ENCODE data around the gene TSHR.
"Not testable (repeated sequence)": the region's sequence is repeated elsewhere in the genome, so short reads cannot be mapped to it uniquely, and the experiment has no call there.

The TSHR gene

DNA sequence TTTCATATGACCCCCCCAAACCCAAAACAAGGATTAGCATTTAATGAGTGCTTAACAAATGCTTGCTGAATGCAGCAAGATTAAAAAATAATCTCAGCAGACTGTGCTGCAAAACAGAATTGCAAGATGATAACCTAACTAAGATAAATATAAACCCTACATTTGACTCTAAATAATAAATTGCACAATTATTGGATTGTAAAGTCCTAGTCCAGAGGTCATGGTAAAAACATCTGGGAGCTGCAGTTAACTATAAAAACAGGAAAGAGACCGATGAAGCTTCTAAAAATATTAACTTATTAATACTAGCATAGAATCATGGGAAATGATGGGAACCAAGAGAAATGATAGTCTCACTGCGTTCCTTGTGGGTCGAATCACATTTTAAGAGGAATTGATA lies 37.2 kb downstream of the TSHR start:
- DNase-seq (ENCODE audit: low read depth in 4 of 4, low spot score in 1 of 4): no peak

DNA sequence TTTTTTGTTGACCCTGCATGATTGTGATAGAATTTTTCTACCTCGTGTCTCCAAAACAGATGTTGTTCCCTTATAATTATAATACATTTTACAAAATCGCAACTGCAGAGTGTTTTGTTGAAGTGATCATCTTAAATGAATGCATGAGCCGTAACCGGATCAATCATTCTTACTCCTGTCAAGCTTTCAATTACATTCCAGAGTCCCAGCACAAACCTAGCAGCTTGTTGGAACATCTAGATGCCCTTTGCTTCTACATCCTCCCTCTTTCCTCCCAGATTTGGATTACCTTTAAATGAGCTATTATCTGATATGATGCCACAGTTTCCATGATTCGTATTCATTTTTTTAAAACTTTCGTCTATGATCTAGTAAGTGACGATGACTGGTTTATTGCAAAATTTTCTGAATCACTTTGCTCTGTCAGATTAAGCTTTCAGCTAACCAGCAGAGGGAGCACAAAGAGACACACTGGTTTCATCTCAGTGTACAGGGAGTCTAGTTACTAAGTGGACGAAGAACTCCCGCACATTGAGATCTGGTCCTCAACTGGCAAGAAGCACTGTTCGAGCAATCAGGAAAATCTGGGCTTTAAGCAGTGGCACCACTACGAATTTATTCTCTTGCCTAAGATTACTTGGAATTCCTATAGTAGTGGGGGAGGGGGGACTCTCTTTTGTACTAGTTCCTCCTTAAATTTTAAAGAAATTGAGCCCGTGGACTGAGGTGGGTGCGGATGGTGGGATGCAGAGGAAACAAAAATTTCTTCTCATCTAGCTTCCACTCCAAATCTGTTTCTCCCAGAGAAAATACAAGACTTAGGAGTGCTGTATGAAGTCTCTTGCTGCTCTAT lies 40.9 kb downstream of the TSHR start:
- DNase-seq (ENCODE audit: low read depth in 4 of 4, low spot score in 1 of 4): no peak

DNA sequence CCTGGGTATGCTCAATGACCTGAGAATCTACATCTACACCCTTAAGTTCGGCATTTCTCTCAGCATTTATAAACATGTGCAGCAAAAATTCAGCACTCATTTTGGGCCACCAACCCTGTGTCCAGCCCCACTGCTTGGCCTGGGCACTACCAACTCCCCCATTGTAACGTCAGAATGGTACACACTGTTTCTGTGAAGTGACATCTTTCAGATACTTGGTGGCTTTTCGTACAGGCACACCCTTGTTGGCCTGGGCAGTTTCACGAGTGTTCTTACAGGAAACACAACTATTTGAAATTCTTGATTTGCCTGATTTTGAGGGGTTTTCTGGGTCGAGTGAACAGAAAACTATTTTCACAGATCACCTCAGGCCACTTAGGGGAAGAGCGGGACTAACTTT lies 46.0 kb downstream of the TSHR start:
- no peak for DNase-seq (ENCODE audit: low read depth in 4 of 4, low spot score in 1 of 4)

DNA sequence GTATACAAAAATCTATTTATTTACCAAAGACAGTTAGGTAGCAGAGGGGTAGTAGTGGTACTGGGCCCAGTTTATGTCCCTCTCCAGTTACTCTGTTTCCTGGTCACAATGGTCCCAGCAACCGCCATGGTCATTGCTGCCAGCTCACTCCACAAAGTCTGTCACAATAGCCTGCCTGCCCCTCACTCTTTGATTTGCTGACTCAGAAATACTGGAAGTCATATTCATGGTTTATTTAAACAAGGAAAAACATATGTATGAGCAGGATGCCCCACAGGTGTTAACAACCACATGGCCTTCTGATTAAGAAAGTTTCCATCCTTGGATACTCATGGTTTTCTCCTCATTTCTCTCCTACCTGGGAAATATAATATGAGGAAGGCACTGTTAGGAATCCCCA lies 49.2 kb downstream of the TSHR start:
- DNase-seq (ENCODE audit: low read depth in 4 of 4, low spot score in 1 of 4): no peak

DNA sequence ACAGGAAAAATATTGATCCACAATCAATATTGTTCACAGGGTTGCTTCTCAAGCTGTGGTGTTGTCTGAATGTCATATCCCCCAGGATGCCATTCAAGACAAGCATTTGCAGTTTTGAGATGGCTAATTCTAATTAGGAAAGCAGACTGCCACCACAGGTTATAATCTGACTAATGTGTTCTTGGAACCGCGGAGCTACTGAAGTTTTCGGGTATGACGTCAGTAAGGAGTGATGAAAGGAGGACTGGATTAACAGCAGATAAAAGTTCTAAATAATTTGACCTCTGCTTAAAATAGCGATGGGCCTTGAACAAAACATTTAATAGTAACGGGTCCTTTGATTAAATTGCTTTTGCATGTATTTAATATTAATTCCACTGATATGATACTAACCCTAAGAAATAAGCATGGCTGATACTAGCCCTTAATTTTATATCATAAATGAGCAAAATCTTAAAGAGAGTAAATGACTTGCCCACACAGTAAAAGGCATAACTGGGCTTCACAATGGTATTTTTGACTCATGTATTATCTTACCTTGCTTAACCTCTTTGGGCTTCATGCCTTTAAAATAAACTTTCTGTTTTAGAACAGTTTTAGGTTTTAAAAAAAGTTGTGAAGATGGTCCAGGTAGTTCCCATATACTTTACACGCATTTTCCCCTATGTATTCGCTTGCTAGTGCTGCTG lies 50.3 kb downstream of the TSHR start:
- DNase-seq (ENCODE audit: low read depth in 4 of 4, low spot score in 1 of 4): no peak

DNA sequence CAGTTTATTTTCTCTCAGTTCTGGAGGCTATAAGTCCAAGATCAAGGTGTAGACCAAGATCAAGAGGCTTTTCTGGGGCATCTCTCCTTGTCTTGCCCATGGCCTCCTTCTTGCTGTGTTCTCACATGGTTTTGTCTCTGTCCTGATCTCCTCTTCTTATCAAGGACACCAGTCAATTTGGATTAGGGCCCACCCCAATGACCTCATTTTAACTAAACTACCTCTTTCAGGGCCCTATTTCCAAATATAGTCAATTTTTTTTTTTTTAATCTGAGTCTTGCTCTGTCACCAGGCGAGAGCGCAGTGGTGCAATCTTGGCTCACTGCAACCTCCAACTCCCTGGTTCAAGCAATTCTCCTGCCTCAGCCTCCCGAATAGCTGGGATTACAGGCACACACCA lies 50.8 kb downstream of the TSHR start:
- DNase-seq (ENCODE audit: low read depth in 4 of 4, low spot score in 1 of 4): no peak

DNA sequence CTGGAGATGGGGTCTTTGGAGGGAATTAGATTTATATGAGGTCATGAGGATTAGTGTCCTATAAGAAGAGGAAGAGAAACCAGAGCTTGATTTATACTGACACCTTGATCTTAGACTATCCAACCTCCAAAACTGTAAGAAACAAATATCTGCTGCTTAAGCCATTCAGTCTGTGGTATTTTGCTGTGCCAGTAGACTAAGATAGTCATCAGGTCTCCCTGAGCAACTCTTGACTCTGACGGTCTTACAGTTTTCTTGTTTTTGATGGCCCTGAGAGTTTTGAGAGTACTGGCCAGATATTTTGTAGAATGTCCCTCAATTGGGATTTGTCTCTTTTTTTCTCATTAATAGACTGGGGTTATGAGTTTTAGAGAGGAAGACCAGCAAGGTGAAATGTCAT lies 51.7 kb downstream of the TSHR start:
- no peak for DNase-seq (ENCODE audit: low read depth in 4 of 4, low spot score in 1 of 4)

DNA sequence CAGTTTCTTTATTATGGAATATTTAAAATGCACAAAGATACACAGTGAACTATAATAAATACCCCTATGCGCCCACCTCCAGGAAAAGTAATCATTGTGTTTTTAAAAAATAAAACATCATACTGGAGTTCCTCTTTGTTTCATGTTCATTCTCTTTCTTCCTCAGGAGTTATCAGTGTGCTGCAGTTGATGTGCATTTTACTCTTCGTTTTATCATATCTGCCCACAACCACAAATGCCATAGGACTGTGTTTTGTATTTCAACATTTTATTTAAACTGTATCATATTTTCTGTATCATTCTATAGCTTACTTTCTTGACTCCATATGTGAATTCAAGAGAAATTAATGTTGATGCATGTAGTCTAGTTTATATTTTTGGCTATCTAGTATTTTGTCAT lies 53.9 kb downstream of the TSHR start:
- no peak for DNase-seq (ENCODE audit: low read depth in 4 of 4, low spot score in 1 of 4)

DNA sequence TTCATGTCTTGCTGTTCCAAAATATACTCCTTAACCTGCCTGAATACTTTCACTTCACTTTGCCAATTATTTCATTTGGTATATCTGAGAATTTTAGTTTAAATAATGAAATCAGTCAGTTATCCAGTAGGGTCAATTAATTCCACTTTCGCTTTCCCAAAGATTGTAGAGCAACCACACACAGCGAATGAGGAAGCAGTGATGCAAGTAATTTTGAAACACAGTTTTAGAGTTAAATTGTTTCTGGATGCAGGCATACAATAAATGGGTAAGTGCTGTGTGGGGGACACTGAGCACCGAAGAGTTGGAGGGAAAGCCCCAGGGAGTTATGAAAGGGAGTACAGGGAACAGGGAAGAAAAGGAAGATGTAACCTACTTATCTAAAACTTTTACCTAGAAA lies 62.8 kb downstream of the TSHR start:
- DNase-seq (ENCODE audit: low read depth in 4 of 4, low spot score in 1 of 4): no peak

DNA sequence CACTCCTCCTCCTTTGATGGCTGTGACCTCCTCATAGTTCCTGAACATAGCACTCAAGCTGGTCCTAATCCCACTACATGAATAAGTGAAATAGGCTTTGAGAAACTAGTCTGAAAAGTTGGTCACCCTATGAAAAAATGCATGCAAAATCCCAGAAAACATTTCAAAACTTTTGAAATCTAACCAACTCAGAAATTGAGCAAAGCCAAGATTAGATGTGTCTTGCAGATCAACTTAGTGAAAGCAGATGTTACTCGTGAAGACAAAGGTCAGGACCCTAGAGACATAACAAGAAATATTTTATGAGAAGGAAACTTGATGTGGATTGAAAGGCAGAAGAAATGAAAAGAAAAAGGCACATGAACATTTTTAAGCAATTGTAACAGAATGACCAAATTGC lies 63.3 kb downstream of the TSHR start:
- DNase-seq (ENCODE audit: low read depth in 4 of 4, low spot score in 1 of 4): no peak

DNA sequence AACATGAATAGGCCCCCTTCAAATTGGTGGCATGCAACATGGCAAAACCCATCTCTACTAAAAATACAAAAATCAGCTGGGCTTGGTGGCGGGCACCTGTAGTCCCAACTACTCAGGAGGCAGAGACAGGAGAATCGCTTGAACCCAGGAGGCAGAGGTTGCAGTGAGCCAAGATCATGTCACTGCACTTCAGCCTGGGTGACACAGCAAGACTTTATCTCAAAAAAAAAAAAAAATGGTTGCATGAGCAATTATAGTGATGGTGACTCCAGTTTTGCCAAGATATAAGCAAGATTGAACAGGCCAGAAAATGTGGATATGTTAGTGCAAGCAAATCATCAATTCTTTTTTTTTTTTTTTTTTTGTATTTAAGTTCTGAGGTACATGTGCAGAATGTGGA lies 63.7 kb downstream of the TSHR start:
- not testable (repeated sequence) for DNase-seq (ENCODE audit: low read depth in 4 of 4, low spot score in 1 of 4)

DNA sequence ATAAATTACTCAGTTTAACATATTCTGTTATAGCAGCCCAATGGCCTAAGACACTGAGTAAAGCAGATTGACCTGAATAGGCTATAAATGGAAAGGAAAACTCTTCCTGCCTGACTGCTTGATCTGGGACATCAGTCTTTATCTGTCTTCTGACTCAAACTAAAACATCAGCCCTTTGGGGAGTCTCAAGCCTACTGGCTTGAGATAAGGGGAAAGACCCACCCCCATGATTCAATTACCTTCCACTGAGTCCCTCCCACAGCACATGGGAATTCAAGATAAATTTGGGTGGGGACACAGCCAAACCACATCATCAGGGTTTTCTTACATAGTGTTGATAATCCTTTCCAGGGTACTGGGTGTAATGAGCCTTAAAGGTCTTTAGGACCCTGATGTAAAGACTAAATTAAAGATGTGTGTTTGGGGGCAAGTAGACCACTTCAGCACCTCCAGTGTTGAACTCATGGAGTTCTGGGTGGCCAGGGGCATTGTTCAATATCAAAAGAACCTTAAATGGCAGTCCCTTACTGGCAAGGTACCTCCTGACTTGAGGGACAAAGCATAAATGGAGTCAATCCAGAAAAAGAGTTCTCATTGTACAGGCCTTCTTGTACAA lies 67.8 kb downstream of the TSHR start:
- DNase-seq (ENCODE audit: low read depth in 4 of 4, low spot score in 1 of 4): no peak

DNA sequence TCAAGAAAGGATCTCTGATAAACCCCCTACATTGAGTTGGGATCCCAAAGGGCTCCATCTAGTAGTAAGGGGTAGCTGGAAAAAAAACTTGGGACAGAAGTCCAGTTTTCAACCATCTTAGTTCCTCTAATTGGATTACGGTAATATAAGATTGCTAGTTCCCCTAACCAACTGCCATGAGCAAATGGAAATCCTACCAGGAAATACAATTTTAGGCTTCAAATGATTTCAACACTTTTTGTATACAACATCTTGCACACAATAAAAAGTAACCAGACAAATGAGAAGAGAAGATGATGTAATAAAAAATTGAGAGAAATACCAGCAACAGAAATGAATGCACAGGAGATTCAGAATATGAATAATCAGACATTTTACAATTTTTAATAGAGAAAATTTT lies 73.0 kb downstream of the TSHR start:
- DNase-seq (ENCODE audit: low read depth in 4 of 4, low spot score in 1 of 4): no peak

DNA sequence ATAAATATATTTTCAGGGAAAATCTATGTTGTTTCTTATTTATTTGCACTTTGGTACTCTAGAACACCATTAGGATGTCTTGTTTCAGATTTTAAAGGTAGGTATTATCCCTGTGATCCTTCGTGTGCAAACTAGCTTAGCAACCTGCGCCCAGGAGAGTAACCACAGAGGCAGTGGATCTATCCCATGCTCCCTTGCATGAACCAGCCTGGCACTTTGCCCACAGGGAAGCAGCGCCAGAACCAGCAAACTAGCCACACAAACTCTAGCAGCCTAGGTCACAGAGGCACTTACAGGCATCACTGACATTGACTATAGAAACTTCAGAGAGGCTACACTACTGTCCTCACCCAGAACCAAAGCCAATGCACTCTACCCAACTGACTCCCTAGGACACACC lies 76.1 kb downstream of the TSHR start:
- DNase-seq (ENCODE audit: low read depth in 4 of 4, low spot score in 1 of 4): no peak

DNA sequence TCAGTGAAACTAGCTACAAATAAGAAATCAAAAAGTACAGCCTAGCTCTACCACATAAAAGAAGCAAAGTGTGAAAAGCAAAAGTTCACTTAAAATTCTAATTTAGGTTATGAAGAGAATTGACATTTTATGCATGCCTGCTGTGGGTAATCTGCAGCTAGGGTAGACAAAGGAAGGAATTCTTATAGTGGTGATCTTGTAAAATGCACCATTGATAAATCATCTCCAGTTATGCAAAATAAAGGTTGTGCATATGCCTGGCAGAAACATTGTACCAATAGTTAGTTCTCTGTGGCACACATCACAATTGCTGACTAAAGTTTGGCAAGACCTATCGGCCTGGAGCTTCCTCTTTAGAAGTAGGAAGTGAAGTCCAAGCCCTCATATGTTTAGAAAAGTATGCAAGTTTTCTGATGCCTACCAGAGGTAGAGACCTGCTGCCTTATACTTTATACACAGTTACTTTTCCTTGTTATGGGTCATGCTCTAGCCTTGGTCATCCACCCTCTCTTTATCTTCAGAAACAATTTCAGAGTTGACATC lies 78.3 kb downstream of the TSHR start:
- no peak for DNase-seq (ENCODE audit: low read depth in 4 of 4, low spot score in 1 of 4)

DNA sequence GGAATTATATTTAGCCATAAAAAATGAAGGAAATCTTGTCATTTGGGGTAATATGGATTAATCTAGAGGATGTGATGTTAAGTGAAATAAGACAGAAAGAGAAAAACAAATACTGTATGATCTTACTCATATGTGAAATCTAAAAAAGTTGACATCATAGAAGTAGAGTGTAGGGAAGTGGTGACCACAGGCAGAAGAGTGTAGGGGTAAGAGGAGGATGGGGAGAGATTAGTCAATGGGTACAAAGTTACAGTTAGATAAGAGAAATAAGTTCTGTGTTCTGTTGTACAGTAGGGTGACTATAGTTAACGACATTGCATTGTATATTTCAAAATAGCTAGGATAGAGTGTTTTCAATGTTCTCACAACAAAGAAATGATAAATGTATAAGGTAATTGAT lies 87.0 kb downstream of the TSHR start:
- DNase-seq (ENCODE audit: low read depth in 4 of 4, low spot score in 1 of 4): no peak

DNA sequence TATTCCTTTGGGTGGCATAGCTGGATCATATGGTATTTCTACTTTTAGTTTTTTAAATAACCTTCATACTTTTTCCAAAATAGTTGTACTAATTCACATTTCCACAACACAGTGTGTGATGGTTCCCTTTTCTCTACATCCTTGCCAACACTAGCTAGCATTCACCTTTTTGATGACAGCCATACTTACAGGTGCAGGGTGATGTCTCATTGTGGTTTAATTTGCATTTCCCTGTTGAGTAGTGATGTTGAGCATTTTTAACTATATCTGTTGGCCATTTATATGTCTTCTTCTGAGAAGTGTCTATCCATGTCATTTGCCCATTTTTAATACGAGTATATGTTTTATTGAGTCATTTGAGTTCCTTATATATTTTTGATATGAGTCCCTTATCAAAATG lies 96.1 kb downstream of the TSHR start:
- DNase-seq (ENCODE audit: low read depth in 4 of 4, low spot score in 1 of 4): no peak

DNA sequence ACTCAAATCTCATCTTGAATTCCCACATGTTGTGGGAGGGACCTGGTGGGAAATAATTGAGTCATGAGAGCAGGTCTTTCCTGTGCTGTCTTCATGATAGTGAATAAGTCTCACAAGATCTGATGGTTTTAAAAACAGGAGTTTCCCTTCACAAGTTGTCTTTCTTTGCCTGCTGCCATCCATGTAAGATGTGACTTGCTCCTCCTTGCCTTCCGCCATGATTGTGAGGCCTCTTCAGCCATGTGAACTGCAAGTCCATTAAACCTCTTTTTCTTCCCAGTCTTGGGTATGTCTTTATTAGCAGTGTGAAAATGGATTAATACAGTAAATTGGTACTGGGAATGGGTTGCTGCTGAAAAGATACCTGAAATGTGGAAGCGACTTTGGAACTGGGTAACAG lies 98.6 kb downstream of the TSHR start:
- DNase-seq (ENCODE audit: low read depth in 4 of 4, low spot score in 1 of 4): not testable (repeated sequence)

DNA sequence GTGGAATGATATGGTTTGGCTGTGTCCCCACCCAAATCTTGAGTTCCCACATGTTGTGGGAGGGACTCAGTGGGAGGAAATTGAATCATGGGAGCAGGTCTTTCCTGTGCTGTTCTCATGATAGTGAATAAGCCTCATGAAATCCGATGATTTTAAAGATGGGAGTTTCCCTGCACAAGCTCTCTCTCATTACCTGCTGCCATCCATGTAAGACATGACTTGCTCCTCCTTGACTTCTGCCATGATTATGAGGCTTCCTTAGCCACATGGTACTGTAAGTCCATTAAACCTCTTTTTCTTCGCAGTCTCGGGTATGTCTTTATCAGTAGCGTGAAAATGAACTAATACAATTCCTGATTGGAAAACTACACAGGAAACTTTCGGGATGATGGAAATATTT lies 100.5 kb downstream of the TSHR start:
- no peak for DNase-seq (ENCODE audit: low read depth in 4 of 4, low spot score in 1 of 4)

DNA sequence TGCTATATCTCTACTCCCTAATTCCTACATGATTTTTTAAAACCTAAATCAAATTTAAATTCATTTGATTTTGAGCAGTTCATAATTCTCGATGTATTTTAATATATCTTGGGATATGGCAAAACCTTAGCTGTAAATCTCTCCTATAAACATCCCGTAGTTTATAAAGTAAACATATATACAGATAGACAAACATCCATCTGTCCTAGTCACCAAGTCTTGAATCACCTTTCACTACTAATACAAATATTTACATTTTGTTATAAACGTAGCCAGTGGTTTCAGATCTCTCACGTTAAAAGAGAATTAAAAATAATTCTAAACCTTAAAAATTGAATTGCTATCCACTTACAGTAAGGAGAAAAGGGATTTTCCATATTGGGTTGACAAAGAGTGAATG lies 107.0 kb downstream of the TSHR start:
- DNase-seq (ENCODE audit: low read depth in 4 of 4, low spot score in 1 of 4): no peak

DNA sequence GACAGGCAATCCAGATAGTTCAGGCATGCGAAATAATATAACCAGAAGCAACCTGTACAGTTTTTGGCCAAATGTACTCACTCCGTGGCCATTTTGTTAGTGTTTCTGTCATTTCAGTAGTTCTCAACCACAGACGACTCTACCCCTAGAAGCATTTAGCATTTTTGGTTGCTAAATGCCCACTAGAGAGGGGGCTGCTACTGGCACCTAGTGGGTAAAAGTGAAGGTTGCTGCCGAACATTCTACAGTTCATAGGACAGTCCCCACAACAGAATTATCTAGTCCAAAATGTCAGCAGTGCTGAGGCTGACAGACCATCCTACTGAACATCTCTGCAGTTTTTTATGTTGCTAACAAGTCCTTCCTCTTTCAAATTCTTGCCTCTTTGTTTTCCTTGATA lies 107.4 kb downstream of the TSHR start:
- no peak for DNase-seq (ENCODE audit: low read depth in 4 of 4, low spot score in 1 of 4)

DNA sequence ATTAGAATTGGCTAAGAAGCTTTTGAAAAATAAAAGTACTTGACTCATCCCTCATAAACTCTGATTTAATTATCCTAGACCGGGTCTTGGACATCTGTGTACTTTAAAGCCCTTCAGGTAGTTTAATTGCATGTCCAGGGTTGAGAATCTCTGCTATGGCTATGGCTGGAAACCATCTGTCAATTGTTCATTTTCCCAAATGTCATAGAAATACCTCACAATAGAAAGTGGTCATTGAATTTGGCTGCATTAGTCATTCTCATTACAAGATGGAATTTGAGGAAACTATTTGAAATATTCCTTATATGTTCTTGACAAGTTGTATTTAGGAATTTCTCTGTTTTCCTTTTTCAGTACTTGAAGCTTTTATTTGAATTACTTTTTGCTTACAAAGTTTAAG lies 111.3 kb downstream of the TSHR start:
- DNase-seq (ENCODE audit: low read depth in 4 of 4, low spot score in 1 of 4): no peak
